OCI-LY3 (cell line): ENCODE results near the gene SLC2A13.

ENCODE experiments used
- H2AFZ ChIP-seq: fragments of 200-600, 300-600 bp; shearing (Covaris generic); 2 replicates; pipeline ENCODE4 v1.6.0; 2014; ENCODE audit warnings: antibody characterized with exemption, low read depth, low read length
- H3K27ac ChIP-seq: fragments of 200-600, 300-600 bp; sonication (generic); 2 replicates; pipeline ENCODE4 v1.5.1; 2014; ENCODE audit warnings: mild to moderate bottlenecking, low read length, moderate library complexity, mixed read lengths
- H3K27me3 ChIP-seq: fragments of 200-600, 300-600 bp; sonication (generic); 2 replicates; pipeline ENCODE4 v1.6.1; 2014; ENCODE audit warnings: low read depth, low read length, mixed read lengths
- H3K36me3 ChIP-seq: fragments of 200-600, 300-600 bp; sonication (generic); replicated peaks from 2 replicates; pipeline ENCODE3; 2014; ENCODE audit warnings: low read depth, low read length, mixed read lengths
- H3K4me1 ChIP-seq: fragments of 300-600, 200-600 bp; sonication (generic); 2 replicates; pipeline ENCODE4 v1.6.1; 2014; ENCODE audit warnings: low read length, mixed read lengths
- H3K4me2 ChIP-seq: fragments of 200-600, 300-600 bp; sonication (generic); 2 replicates; pipeline ENCODE4 v1.6.1; 2014; ENCODE audit warnings: low read length, mixed read lengths
- H3K4me3 ChIP-seq: fragments of 300-600, 200-600 bp; sonication (generic); 2 replicates; pipeline ENCODE4 v1.5.1; 2014; ENCODE audit warnings: antibody characterized with exemption, mild to moderate bottlenecking, low read length, moderate library complexity
- H3K79me2 ChIP-seq: fragments of 300-600, 200-600 bp; shearing (Covaris generic); 2 replicates; pipeline ENCODE4 v1.6.1; 2014; ENCODE audit warnings: mild to moderate bottlenecking, low read length, mixed read lengths
- H3K9ac ChIP-seq: fragments of 300-600, 200-600 bp; shearing (Covaris generic); 2 replicates; pipeline ENCODE4 v1.6.0; 2014; ENCODE audit warnings: mild to moderate bottlenecking, low read length, moderate library complexity
- H3K9me3 ChIP-seq: fragments of 200-600, 300-600 bp; shearing (Covaris generic); 2 replicates; pipeline ENCODE4 v1.6.1; 2014; ENCODE audit warnings: low read length, mixed read lengths; ENCODE audit not compliant: insufficient read depth
- H4K20me1 ChIP-seq: fragments of 200-600, 300-600 bp; sonication (generic); 2 replicates; pipeline ENCODE4 v1.6.1; 2016; ENCODE audit warnings: low read length, mixed read lengths; ENCODE audit not compliant: insufficient read depth
- EZH2phosphoT487 ChIP-seq: fragments of 200-600 bp; shearing (Covaris generic); IDR thresholded peaks from 2 replicates; pipeline ENCODE4 v1.6.1; 2018; ENCODE audit warnings: antibody characterized with exemption, mixed run types, low read depth
- TF ChIP-seq, protein P1 (sequence below): fragments of 200-600, 300-600 bp; sonication (generic); IDR thresholded peaks from 2 replicates; pipeline ENCODE4 v1.5.1; 2014; ENCODE audit warnings: antibody characterized with exemption, low read length, low read depth

The SLC2A13 gene

GRCh38 chr12:40110586-40110985, 4.7 kb upstream of the SLC2A13 start:
- peaks cover 26% of the 10 kb centered on the region for H3K4me1 ChIP-seq
- TF ChIP-seq, protein P1, sequence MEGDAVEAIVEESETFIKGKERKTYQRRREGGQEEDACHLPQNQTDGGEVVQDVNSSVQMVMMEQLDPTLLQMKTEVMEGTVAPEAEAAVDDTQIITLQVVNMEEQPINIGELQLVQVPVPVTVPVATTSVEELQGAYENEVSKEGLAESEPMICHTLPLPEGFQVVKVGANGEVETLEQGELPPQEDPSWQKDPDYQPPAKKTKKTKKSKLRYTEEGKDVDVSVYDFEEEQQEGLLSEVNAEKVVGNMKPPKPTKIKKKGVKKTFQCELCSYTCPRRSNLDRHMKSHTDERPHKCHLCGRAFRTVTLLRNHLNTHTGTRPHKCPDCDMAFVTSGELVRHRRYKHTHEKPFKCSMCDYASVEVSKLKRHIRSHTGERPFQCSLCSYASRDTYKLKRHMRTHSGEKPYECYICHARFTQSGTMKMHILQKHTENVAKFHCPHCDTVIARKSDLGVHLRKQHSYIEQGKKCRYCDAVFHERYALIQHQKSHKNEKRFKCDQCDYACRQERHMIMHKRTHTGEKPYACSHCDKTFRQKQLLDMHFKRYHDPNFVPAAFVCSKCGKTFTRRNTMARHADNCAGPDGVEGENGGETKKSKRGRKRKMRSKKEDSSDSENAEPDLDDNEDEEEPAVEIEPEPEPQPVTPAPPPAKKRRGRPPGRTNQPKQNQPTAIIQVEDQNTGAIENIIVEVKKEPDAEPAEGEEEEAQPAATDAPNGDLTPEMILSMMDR = no peak
- TF ChIP-seq EZH2phosphoT487 = no peak
- H3K27me3 ChIP-seq = peaks cover 8% of the 10 kb centered on the region; the same call in 1 of the 2 replicates
- H4K20me1 ChIP-seq = no peaks in the 10 kb centered on the region
- no peak overlapping the region for H3K9ac ChIP-seq
- no peak overlapping the region for H3K4me2 ChIP-seq
- H3K9me3 ChIP-seq = peaks cover 9% of the 10 kb centered on the region; the same call in 1 of the 2 replicates
- H3K36me3 ChIP-seq = no peaks in the 10 kb centered on the region
- no peak overlapping the region for H3K27ac ChIP-seq
- H3K4me3 ChIP-seq = no peak overlapping the region
- H2AFZ ChIP-seq = no peak overlapping the region
- no peaks in the 10 kb centered on the region; the same call in 1 of the 2 replicates for H3K79me2 ChIP-seq

DNA sequence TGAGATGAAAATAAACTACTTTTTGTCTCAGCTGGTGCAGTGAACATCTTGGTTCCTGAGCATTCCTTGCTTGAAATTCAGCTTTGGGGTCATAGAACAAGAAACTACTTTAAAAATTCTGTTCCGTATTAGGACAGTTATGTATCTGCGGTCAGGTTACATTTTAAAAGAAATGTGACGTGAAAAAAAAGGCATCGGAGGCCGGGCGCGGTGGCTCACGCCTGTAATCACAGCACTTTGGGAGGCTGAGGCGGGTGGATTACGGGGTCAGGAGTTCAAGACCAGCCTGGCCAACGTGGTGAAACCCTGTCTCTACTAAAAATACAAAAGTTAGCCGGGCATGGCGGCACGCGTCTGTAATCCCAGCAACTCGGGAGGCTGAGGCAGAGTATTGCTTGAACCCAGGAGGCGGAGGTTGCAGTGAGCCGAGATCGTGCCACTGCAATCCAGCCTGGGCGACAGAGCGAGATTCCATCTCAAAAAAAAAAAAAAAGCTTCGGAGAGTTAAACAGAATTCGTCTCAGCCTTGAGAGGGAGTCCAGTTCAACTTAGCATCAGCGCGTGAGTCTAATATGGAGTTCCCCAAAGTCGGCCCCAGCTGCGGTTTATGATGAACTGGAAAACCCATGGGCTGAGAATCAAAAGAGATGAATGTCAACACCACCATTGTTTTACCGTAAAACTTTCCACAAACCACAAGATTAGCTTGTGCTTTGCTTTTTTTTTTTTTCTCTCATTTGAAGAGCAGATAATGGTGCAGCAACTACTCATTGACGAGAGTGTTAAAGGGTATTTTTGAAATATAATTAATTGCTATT, 2.1 kb upstream of the SLC2A13 start:
- Histone ChIP-seq H3K27ac (peak overlapping the region; percentile 57), H3K79me2 (peaks cover 23% of the 10 kb centered on the region), H3K27me3 (peaks cover 8% of the 10 kb centered on the region; the same call in 1 of the 2 replicates), H3K36me3 (peaks cover 6% of the 10 kb centered on the region), H3K4me3 (peak overlapping the region; percentile 95), H2AFZ (peak overlapping the region; percentile 77), H4K20me1 (peaks cover 16% of the 10 kb centered on the region; the same call in 1 of the 2 replicates), H3K4me2 (peak overlapping the region; percentile 89), H3K9ac (peak overlapping the region; percentile 34), H3K9me3 (peaks cover 3% of the 10 kb centered on the region; the same call in 1 of the 2 replicates), H3K4me1 (peaks cover 41% of the 10 kb centered on the region)
- TF ChIP-seq, protein P1 = no peak
- TF ChIP-seq EZH2phosphoT487 = no peak

GRCh38 chr12:40107098-40107802, 1.4 kb upstream of the SLC2A13 start:
- peak overlapping the region; percentile 57 for H3K27ac ChIP-seq
- H3K4me2 ChIP-seq = peak overlapping the region; percentile 89
- peaks cover 9% of the 10 kb centered on the region for H3K36me3 ChIP-seq
- H2AFZ ChIP-seq = peak overlapping the region; percentile 77
- peaks cover 8% of the 10 kb centered on the region; the same call in 1 of the 2 replicates for H3K27me3 ChIP-seq
- no peaks in the 10 kb centered on the region for H3K9me3 ChIP-seq
- H3K4me1 ChIP-seq = peaks cover 44% of the 10 kb centered on the region
- peaks cover 31% of the 10 kb centered on the region for H3K79me2 ChIP-seq
- peak overlapping the region; percentile 95 for H3K4me3 ChIP-seq
- TF ChIP-seq, protein P1 = peak; percentile 93
- TF ChIP-seq EZH2phosphoT487 = no peak
- peak overlapping the region; percentile 34 for H3K9ac ChIP-seq
- H4K20me1 ChIP-seq = peaks cover 23% of the 10 kb centered on the region; the same call in 1 of the 2 replicates

DNA sequence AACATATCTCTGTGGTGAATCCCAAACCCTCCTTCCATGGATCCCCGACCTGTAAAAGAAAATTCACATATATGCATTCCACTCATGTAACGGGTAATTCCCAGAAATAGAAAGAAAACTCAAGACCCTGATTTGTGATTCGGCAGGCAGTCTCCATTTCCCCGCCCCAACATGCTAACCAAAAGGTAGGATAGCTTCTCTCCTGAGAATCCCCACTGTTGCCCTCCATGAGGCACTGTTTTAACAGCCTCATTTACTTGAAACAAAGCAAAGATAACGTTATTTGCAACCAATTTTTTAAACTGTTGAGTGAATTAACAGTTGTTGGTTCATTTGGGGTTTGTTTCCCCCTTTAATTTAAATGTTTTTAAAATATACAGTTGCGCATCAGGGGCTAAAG, 774 bp upstream of the SLC2A13 start:
- Histone ChIP-seq H3K4me2 (peak overlapping the region; percentile 89), H2AFZ (peak overlapping the region; percentile 83; the same call in 1 of the 2 replicates), H3K4me3 (peak overlapping the region; percentile 95), H3K79me2 (peaks cover 37% of the 10 kb centered on the region), H4K20me1 (peaks cover 28% of the 10 kb centered on the region; the same call in 1 of the 2 replicates), H3K9ac (peak overlapping the region; percentile 23; the same call in 1 of the 2 replicates), H3K27ac (no peak overlapping the region), H3K4me1 (peaks cover 44% of the 10 kb centered on the region), H3K36me3 (peaks cover 11% of the 10 kb centered on the region), H3K9me3 (no peaks in the 10 kb centered on the region), H3K27me3 (peaks cover 8% of the 10 kb centered on the region; the same call in 1 of the 2 replicates)
- no peak for TF ChIP-seq EZH2phosphoT487
- TF ChIP-seq, protein P1 = no peak
